Midbrain (tissue), 1 donor: Measurements from ENCODE around the gene ARAF.
A peak's percentile ranks its signal among the peaks of the same experiment; 100 is the strongest.
"Not testable (repeated sequence)": the region's sequence is repeated elsewhere in the genome, so short reads cannot be mapped to it uniquely, and the experiment has no call there.

ENCODE experiments used
- DNase-seq: peaks from one replicate; lab custom pipeline; 2025; lab: John Stamatoyannopoulos, UW

ARAF gene

DNA sequence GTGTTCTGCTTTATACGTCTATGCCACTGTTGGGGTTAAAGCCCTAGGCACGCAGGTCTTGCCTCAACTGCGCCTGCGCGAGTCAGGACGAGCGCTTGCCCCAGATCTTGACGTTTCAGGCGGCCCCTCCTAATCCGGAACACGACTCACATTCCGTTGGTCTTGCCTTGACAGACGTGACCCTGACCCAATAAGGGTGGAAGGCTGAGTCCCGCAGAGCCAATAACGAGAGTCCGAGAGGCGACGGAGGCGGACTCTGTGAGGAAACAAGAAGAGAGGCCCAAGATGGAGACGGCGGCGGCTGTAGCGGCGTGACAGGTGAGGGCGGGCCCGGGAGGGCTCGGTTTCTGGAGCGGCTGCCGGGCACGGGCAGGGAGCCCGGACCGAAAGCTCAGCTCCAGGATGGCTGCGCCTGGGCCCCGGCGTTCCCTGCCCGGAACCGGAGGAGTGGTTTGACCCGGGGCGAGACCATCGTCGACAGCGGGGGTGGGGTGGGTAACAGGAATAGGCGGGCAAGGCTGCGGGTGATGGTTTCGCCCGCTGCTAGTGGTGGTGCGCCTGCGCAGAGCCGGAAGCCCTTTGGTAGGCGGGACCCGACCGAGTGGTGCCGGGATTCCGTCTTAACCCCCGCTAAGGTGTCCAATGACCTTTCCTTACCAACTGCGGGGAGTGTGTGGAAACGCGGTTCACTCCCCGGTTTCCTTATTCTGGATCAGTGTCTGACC, at the start of gene ARAF:
Gene ARAF, plus strand, starts transcription at position 272 of the 725 bp plus-strand sequence. CDS start 1,763 bp downstream, outside the sequence.
- DNase-seq, result peak; percentile 95

DNA sequence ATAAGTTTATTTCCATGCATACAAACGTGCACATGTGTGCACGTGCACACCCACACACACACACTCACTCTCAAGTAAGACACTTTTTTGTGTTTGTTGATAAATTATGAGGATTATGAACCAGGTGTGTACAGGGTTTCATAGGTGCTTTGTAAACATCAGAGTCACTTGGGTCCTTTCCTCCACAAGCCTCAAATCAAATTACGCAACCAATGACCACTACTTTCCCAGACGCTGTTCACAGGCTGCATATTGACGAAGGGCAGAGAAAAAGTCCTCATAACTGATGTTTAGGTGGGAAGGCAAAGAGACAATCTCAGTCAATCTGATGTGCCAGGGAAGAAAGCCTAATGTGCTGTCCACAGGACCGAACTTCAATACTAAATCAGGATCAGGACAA, 48.6 kb upstream of the ARAF start:
- DNase-seq, result not testable (repeated sequence)

DNA sequence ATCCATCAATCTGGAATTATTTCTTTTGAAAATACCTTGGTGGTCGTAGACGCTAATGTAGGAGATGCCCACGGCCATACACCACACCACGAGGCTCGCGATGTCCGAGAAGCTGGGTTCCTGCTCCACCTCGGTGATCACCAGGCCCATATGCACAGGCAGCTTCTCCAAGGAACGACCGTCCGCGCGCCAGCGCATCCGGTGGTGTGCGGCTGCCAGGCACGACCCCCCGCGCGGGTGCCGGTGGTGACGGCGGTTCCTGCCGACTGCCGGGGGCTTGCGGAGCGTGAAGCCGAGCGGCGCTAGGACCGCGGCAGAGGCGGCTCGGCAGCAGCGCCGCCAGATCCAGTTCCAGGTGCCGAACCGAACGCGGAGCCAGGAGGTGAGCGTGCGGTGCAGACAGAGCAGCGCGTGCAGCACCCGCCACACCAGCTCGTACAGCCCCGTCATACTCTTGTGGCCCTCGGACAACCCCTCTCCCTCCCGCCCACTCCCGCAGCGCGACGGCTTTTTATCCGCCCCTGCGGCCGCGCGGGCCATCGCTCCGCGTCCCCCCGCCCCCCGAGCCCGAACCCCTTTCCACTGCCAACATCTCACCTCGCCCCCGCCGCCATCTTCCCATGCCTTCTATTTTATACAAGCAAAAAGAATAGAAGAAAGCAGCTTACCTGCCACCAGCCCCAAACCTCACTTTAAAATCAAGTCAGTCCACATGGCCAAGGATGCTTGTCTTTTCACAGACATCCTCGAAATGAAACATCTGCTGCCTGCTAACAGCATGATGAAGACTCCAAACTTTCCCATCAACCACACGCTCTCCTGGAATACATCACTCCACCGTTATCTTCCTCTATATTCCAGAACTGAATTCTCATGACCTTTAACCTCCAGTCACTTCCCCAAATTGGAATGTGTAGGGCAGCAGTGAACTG, 47.7 kb upstream of the ARAF start:
- DNase-seq, result not testable (repeated sequence)

DNA sequence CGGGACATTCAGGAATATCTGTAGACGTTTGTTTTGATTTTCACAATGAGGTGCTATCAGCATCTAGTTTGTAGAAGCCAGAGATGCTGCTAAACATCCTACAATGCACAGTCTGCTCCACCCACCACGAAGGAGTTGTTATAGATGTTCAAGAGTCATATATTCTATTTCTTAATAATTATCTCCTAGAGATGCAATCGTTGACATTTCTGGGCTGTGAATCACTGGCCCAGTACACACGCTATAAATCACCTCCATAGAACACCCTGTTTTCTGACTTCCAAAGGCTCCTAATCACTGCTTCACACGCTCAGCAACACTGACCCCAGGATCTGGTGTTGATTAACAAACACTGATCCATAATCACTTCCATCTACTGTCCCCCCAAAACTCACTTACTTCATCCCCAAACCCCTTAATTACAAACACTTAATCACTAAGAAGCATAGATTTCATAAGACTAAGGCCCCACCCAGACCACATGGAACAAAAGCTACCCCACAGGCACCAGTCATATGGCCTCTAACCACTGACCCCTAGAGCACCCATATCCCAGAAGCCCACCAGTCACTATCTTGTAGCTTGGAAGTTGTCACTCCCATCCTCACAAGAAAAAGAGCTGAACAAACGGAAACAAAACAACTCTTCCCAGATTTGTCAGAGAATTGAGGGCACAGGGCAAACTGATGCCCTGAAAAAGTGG, 46.3 kb upstream of the ARAF start:
- no peak for DNase-seq

DNA sequence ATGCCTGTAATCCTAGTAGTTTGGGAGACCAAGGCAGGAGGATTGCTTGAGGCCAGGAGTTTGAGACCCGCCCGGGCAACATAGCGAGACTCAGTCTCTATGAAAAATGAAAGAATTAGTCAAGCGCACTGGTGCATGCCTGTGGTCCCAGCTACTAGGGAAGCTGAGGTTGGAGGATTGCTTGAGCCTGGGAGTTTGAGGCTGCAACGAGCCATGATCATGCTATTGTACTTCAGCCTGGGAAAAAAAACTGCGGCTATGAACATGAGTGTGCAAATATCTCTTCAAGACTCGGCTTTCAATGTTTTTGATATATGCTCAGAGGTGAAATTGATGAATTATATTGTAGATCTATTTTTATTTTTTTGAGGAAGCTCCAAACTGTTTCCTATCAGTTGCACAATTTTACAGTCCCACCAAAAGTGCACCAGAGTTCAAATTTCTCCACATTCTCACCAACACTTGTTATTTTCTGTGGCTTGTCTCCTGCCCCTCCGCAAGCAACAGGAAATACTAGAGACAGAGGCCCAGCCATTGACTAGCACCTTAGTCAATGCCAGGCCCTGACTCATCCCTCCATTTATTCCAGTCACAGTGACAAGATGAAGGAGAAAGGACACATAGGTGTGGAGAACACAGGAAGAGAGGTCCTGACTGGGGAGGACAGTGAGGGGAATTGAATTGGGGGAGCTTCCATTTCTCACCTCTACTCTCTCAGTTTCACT, 44.9 kb upstream of the ARAF start:
- DNase-seq, result no peak

DNA sequence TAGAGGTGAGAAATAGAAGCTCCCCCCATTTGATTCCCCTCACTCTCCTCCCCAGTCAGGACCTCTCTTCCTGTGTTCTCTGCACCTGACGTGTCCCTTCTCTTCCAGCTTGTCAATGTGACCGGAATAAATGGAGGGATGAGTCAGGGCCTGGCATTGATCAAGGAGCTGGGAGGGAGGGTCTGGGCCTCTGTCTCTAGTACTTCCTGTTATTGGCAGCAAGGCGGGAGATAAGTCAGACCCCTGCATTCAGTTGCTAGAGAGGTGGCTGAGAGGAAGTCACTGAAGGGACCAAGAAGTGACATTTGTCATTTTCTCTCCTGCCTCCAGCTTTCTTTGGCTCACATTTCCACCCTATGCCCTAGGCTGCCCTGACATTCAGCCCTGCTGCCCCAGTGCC, 42.9 kb upstream of the ARAF start:
- no peak for DNase-seq

DNA sequence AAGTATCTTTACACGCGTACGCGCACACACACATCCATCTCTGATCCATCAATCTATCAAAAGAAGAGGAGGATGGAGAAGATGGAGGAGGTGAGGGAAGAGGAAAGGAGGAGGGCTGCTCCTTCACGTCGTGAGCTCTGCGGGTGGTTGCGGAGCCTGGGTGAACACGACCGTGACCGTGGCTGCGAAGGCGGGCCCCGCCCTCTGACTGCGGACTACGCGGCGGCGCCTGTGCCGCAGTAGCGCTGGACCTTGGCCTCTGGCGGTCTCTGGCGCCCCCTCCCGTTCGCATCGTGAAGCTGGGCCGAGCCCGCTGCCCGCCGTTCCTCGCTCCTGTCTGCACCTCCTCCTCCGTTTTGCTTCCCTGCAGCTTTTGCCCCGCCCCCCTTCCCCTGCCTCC, 37.7 kb upstream of the ARAF start:
- DNase-seq, result peak; percentile 76

DNA sequence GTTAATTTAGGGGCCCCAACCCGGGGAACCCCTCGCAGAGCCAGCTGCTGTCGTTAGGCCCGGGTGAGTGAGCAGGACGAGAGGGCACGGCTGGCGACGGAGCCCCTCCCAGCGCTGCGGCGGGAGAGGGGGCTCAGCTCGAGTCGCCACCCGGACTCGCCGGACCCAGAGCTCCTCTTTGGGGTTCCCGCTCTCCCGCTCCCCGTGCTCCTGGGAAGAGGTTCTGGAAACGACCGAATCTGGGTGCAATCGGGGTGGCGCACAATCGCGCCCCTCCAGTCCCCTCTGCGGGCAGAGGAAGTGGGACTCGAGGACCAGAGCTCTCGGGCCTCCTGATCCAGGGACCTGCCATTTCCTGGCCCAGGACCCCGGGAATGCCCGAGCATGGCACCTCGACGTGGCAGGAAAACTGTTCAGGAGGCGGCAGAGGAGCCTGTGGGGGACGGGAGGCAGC, 37.3 kb upstream of the ARAF start:
- no peak for DNase-seq

DNA sequence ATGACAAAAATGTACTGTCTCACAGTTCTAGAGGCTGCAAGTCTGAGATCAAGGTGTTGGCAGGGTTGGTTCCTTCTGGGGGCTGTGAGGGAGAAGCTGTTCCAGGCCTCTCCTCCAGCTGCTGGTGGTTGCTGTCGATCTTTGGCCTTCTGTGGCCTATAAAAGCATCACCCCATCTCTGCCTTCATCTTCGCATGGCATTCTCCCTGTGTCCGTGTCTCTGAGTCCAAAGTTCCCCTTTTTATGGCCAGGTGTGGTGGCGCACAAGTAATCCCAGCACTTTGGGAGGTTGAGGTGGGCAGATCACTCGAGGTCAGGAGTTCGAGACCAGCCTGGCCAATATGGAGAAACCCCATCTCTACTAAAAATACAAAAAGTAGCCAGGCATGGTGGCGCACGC, 31.5 kb upstream of the ARAF start:
- no peak for DNase-seq

DNA sequence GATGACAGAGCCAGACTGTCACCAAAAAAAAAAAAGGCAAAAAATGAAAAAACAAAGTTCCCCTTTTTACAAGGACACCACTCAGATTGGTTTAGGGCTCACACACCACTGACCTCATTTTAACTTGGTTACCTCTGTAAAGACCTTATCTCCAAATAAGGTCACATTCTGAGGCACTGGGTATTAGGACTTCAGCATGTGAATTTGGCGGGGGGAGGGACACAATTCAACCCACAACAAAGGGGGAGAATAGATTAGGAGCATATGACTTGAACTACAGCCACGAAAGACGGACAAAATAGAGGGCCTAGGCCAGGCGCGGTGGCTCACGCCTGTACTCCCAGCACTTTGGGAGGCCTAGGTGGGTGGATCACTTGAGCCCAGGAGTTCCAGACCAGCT, 31.0 kb upstream of the ARAF start:
- no peak for DNase-seq

DNA sequence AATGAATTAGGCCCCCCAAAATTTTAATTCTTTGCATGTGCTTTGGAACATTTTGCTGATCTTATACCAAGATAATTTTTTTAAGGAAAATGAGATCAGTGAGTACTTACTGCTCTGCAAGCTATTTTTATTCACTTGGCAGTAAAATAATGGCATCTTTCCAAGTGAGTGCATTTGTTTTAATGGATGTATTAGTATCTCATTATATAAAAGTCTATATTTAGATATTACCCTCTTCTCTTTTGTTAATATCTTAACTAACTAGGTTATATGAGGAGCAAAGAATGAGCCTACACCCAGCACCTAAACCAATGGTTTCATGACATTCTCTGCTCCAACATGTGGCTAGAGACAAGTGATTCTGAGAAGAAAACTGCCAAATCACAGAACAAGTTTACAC, 21.1 kb upstream of the ARAF start:
- DNase-seq, result no peak

DNA sequence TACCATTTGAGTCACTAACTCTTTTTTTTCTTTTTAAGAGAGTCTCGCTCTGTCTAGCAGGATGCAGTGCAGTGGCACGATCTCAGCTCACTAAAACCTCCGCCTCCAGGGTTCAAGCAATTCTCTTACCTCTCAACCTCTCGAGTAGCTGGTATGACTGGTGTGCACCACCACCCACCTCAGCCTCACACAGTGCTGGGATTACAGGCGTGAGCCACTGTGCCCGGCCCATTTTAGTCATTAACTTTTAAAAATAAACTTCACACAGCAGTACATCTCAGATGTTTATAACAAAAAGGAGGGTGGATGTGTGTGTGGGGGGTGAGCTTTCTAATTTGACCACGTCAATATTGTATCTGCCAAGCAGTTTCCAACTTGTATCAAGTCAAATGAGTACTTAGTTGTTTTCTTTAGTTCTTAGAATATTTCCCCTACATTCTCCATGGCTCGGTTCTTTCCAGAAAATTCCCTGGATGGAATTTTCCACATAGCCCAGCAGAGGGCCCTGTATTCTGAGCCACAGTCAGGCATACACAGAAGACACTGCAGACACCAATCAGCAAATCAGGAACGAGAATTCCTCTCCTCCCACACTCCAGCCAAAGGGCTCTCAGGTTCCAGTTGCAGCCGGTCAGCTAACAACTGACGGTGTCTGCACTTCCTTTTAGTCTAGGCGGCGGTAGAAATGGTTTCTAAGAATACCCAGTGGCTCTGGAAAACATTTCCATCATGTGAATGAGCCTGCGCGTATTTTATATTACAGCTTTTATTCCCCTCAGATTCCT, 20.1 kb upstream of the ARAF start:
- peak; percentile 84 for DNase-seq

DNA sequence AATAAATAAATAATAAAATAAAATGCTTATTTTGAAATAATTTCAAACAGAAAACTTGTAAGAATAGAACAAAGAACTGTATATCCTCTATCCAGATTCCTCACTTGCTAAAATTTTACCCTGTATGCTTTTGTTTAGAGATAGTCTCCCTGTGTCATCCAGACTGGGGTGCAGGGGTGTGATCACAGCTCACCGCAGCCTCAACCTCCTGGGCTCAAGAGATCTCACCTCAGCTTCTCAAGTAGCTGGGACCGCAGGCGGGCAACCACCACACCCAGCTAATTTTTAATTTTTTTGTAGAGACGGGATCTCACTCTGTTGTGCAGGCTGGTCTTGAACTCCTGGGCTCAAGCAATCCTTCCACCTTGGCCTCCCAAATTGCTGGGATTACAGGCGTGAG, 17.5 kb upstream of the ARAF start:
- no peak for DNase-seq

DNA sequence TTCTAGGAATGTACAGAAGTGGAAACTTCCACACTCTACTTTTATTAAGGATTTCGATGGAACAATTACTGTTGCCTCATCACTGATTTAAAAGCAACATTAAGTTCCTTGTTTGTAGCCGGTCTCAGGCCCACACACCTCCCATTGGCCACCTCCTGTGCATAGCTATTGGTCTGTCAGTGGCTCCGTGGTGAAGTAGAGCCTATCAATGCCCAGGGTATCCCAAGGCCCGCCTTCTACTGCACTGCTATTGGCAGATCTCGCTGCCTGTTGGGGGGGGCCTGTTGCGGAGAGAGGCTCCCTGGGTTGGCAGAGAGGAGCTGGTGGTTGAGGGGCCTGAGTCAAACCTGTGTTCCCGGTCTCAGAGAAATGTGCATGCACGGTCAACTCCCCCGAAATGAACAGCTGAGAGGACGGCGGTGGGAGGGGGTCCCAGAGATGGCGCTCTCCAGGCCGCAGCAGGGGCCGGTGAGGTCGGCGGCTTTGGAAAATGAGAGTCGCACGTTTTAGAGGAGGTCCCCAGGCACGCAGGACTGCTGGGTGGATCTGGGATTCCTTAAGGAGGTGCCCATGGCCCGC, 4.9 kb upstream of the ARAF start:
- peak; percentile 91 for DNase-seq

DNA sequence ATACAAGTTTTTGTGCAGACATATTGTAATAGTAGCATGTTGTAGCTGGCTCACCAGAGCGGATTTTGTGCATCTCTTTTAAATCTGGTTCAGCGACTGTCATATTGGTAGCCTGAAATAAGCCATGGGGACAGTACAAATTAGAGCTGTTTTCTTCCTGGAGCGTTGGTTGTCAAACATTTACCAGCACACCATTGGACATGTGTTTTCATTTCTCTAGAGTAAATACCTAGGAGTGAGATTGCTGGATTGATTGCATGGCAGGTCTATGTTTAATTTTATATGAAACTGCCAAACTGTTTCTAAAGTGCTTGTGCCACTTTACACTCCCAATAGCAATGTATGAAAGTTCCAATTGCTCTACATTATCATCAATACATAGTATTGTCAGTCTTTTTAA, 2.6 kb upstream of the ARAF start:
- no peak for DNase-seq

DNA sequence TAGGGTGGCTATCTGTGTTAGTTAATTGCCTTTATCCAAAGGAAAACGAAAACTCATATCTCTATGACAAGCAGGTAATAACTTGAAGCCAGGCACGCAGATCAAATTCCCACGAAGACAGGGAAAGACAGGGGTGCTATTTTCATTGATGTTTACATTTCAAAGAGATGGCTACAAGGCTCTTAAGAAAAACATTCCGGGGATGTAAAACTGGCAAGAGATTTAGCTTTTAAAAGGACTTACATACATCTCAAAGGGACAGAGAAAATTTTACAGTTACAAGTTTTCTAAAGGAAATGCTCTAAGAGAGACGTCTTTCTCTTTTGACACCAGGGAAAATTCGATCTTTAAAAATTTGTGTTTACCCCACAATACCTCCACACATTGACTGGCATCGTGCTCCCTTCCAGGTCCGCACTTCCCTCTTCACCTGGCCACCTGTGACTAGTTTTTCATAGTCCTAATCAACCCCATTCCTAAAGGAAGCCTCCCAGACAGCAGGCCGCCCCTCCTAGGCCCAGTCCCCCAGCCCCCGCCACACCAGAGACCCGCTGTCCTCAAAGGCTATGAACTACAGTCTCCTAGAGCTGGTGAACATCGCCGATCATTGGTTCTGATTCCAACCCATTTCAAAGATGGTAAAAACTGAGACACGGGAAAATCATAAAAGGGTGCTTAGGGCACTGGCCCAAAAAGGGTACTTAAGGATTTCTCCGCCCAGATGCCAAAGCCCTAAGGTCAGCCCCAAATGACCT, 649 bp upstream of the ARAF start:
- no peak for DNase-seq

DNA sequence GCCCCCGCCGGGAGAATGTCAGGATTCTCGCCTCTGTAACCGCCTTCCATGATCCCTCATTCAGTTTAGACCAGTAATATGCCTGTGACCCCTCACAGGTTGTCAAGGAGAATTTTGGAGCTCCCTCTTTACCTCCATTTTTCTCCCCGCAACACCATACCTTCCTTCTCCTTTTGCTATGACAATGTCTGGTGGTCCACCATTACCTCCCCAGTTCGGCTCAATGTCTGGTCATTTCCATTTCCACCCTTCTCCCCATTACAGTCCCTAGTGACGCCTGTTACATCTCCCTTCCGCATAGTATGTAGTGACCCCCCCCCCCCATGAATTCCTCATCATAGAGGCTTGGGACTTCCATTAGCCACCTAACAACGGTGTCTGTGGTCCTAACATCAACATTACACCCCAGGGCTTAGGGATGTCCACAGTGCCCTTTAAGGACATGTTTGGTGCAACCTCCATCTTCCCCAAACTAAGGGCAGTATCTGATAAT, 700 bp downstream of the ARAF start:
- DNase-seq, result no peak

DNA sequence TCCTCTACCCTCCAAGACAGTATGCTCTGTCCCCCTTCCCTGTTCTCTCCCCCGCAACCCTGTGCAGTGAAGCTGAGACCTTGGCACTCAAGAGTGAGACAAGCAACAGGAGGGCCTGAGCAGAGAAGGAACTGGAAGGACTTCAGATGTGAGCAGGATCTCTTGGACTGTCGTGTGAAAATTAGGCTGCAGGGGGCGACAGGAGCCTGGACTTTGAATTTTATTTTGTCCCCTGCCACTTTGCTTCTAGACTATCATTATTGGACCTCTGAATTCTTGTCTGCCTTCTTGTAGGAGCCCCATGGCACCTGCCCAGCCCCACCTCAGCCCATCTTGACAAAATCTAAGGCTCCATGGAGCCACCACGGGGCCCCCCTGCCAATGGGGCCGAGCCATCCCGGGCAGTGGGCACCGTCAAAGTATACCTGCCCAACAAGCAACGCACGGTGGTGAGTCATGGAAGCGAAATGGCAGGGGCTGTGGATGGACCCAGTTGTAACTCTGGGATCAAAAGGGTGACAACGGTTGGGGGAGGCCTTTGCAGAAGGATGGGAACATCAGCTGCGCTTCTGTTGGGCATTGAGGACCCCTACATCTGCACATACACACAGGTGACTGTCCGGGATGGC, 1.7 kb downstream of the ARAF start:
- DNase-seq, result no peak

DNA sequence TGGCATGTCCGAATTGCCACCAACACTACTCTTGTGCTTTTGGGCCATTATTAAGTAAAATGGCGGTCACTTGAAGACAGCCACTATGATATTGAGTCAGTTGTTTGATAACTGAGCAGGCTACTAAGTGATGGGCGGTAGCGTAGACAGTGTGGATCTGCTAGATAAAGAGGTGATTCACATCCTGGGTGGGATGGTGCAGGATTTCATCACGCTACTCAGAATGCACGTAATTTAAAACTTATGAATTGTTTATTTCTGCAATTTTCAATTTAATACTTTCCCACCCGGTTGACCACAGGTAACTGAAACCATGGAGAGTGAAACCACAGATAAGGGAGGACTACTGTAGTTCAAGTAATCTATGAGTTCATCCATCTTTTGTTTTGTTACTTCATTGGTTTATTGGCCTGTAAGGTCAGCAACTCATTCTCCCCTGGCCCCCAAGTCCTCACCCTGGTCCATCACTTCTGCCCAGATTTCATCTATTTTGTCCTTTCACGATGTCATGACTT, 2.9 kb downstream of the ARAF start:
- DNase-seq, result no peak
